T-helper 2 cell treated with Interferon-gamma antibody and Interleukin-4, amounts not matched to agents 5 μg/mL and 100 μg/mL, for 36 hours (primary cell): ENCODE results near the gene NIPA2.
"Not testable (repeated sequence)": the region's sequence is repeated elsewhere in the genome, so short reads cannot be mapped to it uniquely, and the experiment has no call there.

Source experiments
- DNase-seq: peaks from one replicate; pipeline ENCODE4 v3.0.0; 2021; ENCODE audit warnings: low spot score
- H3K27ac Mint-ChIP-seq: one replicate; pipeline ENCODE4 v1.8.0; 2021; ENCODE audit warnings: mild to moderate bottlenecking, mixed read lengths
- H3K27me3 Mint-ChIP-seq: one replicate; pipeline ENCODE4 v1.8.0; 2021; ENCODE audit warnings: low read depth, mixed read lengths
- H3K36me3 Mint-ChIP-seq: one replicate; pipeline ENCODE4 v1.8.0; 2021; ENCODE audit warnings: low read depth, mixed read lengths
- H3K4me1 Mint-ChIP-seq: one replicate; pipeline ENCODE4 v1.8.0; 2021; ENCODE audit warnings: low read depth, mixed read lengths
- H3K4me3 Mint-ChIP-seq: one replicate; pipeline ENCODE4 v1.8.0; 2022; ENCODE audit warnings: mild to moderate bottlenecking, moderate library complexity, mixed read lengths
- H3K9me3 Mint-ChIP-seq: one replicate; pipeline ENCODE4 v1.8.0; 2021; ENCODE audit warnings: mixed read lengths

Gene NIPA2

GRCh38 chr15:22838292-22839042 is at the start of gene NIPA2:
Gene NIPA2, plus strand, starts transcription at chr15:22838666. Its CDS starts 13,066 bp downstream, at chr15:22851732.
- Mint-ChIP-seq H3K27ac (peak within 1 kb of the TSS; percentile 96), H3K27me3 (peaks cover 8% of the 10 kb centered on the region)
- peak; percentile 99 for DNase-seq

GRCh38 chr15:22794063-22794462 is 44.4 kb upstream of the NIPA2 start:
- DNase-seq, result no peak
- H3K27ac Mint-ChIP-seq, result no peak overlapping the region
- peaks cover 23% of the 10 kb centered on the region for H3K4me1 Mint-ChIP-seq
- H3K9me3 Mint-ChIP-seq, result peaks cover 5% of the 10 kb centered on the region
- no peak overlapping the region for H3K4me3 Mint-ChIP-seq
- peaks cover 22% of the 10 kb centered on the region for H3K36me3 Mint-ChIP-seq
- H3K27me3 Mint-ChIP-seq, result no peaks in the 10 kb centered on the region

More at GRCh38 chr15:22838292-22839042, at the start of gene NIPA2:
- H3K36me3 Mint-ChIP-seq, result peaks cover 13% of the 10 kb centered on the region
- H3K4me1 Mint-ChIP-seq, result peaks cover 20% of the 10 kb centered on the region
- peak within 1 kb of the TSS; percentile 96 for H3K4me3 Mint-ChIP-seq
- H3K9me3 Mint-ChIP-seq, result no peaks in the 10 kb centered on the region

GRCh38 chr15:22794621-22795167 is 43.8 kb upstream of the NIPA2 start:
- Mint-ChIP-seq H3K27me3 (no peaks in the 10 kb centered on the region), H3K4me1 (peaks cover 21% of the 10 kb centered on the region), H3K4me3 (no peak overlapping the region), H3K27ac (no peak overlapping the region), H3K36me3 (peaks cover 16% of the 10 kb centered on the region), H3K9me3 (no peaks in the 10 kb centered on the region)
- no peak for DNase-seq

GRCh38 chr15:22795206-22796063 is 43.0 kb upstream of the NIPA2 start:
- no peak for DNase-seq
- no peaks in the 10 kb centered on the region for H3K9me3 Mint-ChIP-seq
- peaks cover 11% of the 10 kb centered on the region for H3K36me3 Mint-ChIP-seq
- H3K4me1 Mint-ChIP-seq, result peaks cover 23% of the 10 kb centered on the region
- H3K27me3 Mint-ChIP-seq, result no peaks in the 10 kb centered on the region
- H3K4me3 Mint-ChIP-seq, result no peak overlapping the region
- no peak overlapping the region for H3K27ac Mint-ChIP-seq

- DNase-seq, result no peak
- peak overlapping the region; percentile 78 for H3K27ac Mint-ChIP-seq
- H3K4me3 Mint-ChIP-seq, result no peak overlapping the region
- peaks cover 22% of the 10 kb centered on the region for H3K4me1 Mint-ChIP-seq
- peaks cover 8% of the 10 kb centered on the region for H3K36me3 Mint-ChIP-seq
- no peaks in the 10 kb centered on the region for H3K9me3 Mint-ChIP-seq
- H3K27me3 Mint-ChIP-seq, result no peaks in the 10 kb centered on the region
Measured at GRCh38 chr15:22796079-22796478, 42.4 kb upstream of the NIPA2 start.

- DNase-seq, result no peak
- Mint-ChIP-seq H3K36me3 (peaks cover 3% of the 10 kb centered on the region), H3K4me3 (no peak overlapping the region), H3K4me1 (peaks cover 15% of the 10 kb centered on the region), H3K27me3 (no peaks in the 10 kb centered on the region), H3K27ac (no peak overlapping the region), H3K9me3 (no peaks in the 10 kb centered on the region)
Measured at GRCh38 chr15:22799902-22800301, 38.6 kb upstream of the NIPA2 start.

GRCh38 chr15:22803006-22803405 is 35.5 kb upstream of the NIPA2 start:
- not testable (repeated sequence) for DNase-seq, H3K4me1 Mint-ChIP-seq

GRCh38 chr15:22806156-22806555 is 32.3 kb upstream of the NIPA2 start:
- Mint-ChIP-seq H3K4me1 (peaks cover 4% of the 10 kb centered on the region), H3K36me3 (peaks cover 2% of the 10 kb centered on the region), H3K27me3 (no peaks in the 10 kb centered on the region), H3K4me3 (no peak overlapping the region), H3K27ac (no peak overlapping the region), H3K9me3 (no peaks in the 10 kb centered on the region)
- no peak for DNase-seq

More at GRCh38 chr15:22803006-22803405, 35.5 kb upstream of the NIPA2 start:
- H3K27me3 Mint-ChIP-seq, H3K9me3 Mint-ChIP-seq, H3K36me3 Mint-ChIP-seq, H3K27ac Mint-ChIP-seq, H3K4me3 Mint-ChIP-seq: not testable (repeated sequence)

GRCh38 chr15:22806664-22807063 is 31.8 kb upstream of the NIPA2 start:
- Mint-ChIP-seq H3K36me3 (peaks cover 2% of the 10 kb centered on the region), H3K9me3 (no peaks in the 10 kb centered on the region), H3K27ac (no peak overlapping the region), H3K27me3 (no peaks in the 10 kb centered on the region), H3K4me3 (no peak overlapping the region), H3K4me1 (peaks cover 4% of the 10 kb centered on the region)
- no peak for DNase-seq

- DNase-seq, H3K4me3 Mint-ChIP-seq, H3K36me3 Mint-ChIP-seq, H3K9me3 Mint-ChIP-seq, H3K4me1 Mint-ChIP-seq, H3K27ac Mint-ChIP-seq, H3K27me3 Mint-ChIP-seq: not testable (repeated sequence)
Measured at GRCh38 chr15:22807831-22808230, 30.6 kb upstream of the NIPA2 start.

- H3K4me1 Mint-ChIP-seq, result peaks cover 3% of the 10 kb centered on the region
- no peaks in the 10 kb centered on the region for H3K9me3 Mint-ChIP-seq
- peaks cover 4% of the 10 kb centered on the region for H3K36me3 Mint-ChIP-seq
- H3K27me3 Mint-ChIP-seq, result no peaks in the 10 kb centered on the region
- DNase-seq, result no peak
- no peak overlapping the region for H3K27ac Mint-ChIP-seq
- H3K4me3 Mint-ChIP-seq, result no peak overlapping the region
Measured at GRCh38 chr15:22808240-22808639, 30.2 kb upstream of the NIPA2 start.

GRCh38 chr15:22808761-22809280 is 29.6 kb upstream of the NIPA2 start:
- Mint-ChIP-seq H3K36me3 (peaks cover 4% of the 10 kb centered on the region), H3K27me3 (no peaks in the 10 kb centered on the region), H3K4me1 (peaks cover 3% of the 10 kb centered on the region), H3K4me3 (no peak overlapping the region), H3K9me3 (no peaks in the 10 kb centered on the region), H3K27ac (no peak overlapping the region)
- no peak for DNase-seq

GRCh38 chr15:22810033-22810852 is 28.2 kb upstream of the NIPA2 start:
- Mint-ChIP-seq H3K4me3 (no peak overlapping the region), H3K9me3 (no peaks in the 10 kb centered on the region), H3K27me3 (no peaks in the 10 kb centered on the region), H3K4me1 (peaks cover 3% of the 10 kb centered on the region), H3K36me3 (peaks cover 7% of the 10 kb centered on the region), H3K27ac (no peak overlapping the region)
- no peak for DNase-seq
